SK-N-SH (cell line): ENCODE results near the gene NID1. TPM values are rescaled to one million over a fixed set of nuclear protein-coding genes. Genes with fewer than 3 reads are reported as not detected.
"Not testable (repeated sequence)": the region's sequence is repeated elsewhere in the genome, so short reads cannot be mapped to it uniquely, and the experiment has no call there.

Experiments
- CTCF ChIA-PET: fragments of 300-600, 350-600 bp; formaldehyde crosslinking; extraction: SDS; loops from one replicate; lab custom pipeline; 2021; lab: Yijun Ruan, JAX
- POLR2A ChIA-PET: fragments of 350-600 bp; sonication (Branson Sonifier 250); formaldehyde crosslinking; extraction: SDS; loops from one replicate; lab custom pipeline; 2020; ENCODE audit warnings: antibody characterized with exemption, inconsistent platforms; lab: Yijun Ruan, JAX
- DNase-seq: peaks from one replicate; pipeline ENCODE4 v3.0.0; 2012
- H2AFZ ChIP-seq: fragments of 200-600 bp; sonication (generic); 2 replicates; pipeline ENCODE4 v1.8.1; 2016; ENCODE audit warnings: antibody characterized with exemption, mild to moderate bottlenecking, low read depth
- H3F3A ChIP-seq: fragments of 200-600 bp; sonication (generic); replicated peaks from 2 replicates; pipeline ENCODE3; 2016; ENCODE audit warnings: antibody characterized with exemption, mild to moderate bottlenecking; ENCODE audit not compliant: insufficient read depth
- H3K27ac ChIP-seq, 2 experiments: fragments of 200-500 bp in 1 of 2; fragments of 200-600 bp in 1 of 2; sonication (Bioruptor generic) in 1 of 2; sonication (generic), shearing (Covaris generic) in 1 of 2; 2 replicates each; pipeline versions ENCODE4 v1.5.1 to v1.6.1; 2014 to 2016; ENCODE audit warnings: low read depth in 2 of 2, inconsistent platforms in 1 of 2, low read length in 1 of 2, mild to moderate bottlenecking in 1 of 2, mixed read lengths in 1 of 2
- H3K27me3 ChIP-seq: fragments of 200-600 bp; sonication (generic), shearing (Covaris generic); 2 replicates; pipeline ENCODE4 v1.6.1; 2016; ENCODE audit warnings: mixed run types; ENCODE audit not compliant: insufficient read depth
- H3K36me3 ChIP-seq, 2 experiments: fragments of 200-500 bp in 1 of 2; fragments of 200-600 bp in 1 of 2; sonication (Bioruptor generic) in 1 of 2; sonication (generic) in 1 of 2; replicated peaks in 1 of 2; 2 replicates each; pipeline versions ENCODE3 to v1.5.1; 2014 to 2016; ENCODE audit warnings: low read length in 1 of 2, mild to moderate bottlenecking in 1 of 2; ENCODE audit not compliant: insufficient read depth in 2 of 2, control insufficient read depth in 1 of 2
- H3K4me1 ChIP-seq, 2 experiments: fragments of 200-500 bp in 1 of 2; fragments of 200-600 bp in 1 of 2; sonication (Bioruptor generic) in 1 of 2; sonication (generic), shearing (Covaris generic) in 1 of 2; 2 replicates each; pipeline versions ENCODE4 v1.5.1 to v1.6.1; 2014 to 2016; ENCODE audit warnings: low read depth in 1 of 2, low read length in 1 of 2, mixed run types in 1 of 2; ENCODE audit not compliant: insufficient read depth in 2 of 2, control insufficient read depth in 1 of 2
- H3K4me2 ChIP-seq: fragments of 200-600 bp; sonication (generic), shearing (Covaris generic); 2 replicates; pipeline ENCODE4 v1.6.1; 2017; ENCODE audit warnings: mixed run types
- H3K4me3 ChIP-seq, 2 experiments: fragments of 200-500 bp in 1 of 2; fragments of 200-600 bp in 1 of 2; sonication (Bioruptor generic) in 1 of 2; sonication (generic), shearing (Covaris generic) in 1 of 2; 2 replicates each; pipeline versions ENCODE4 v1.5.1 to v1.8.1; 2014 to 2016; ENCODE audit warnings: low read depth in 2 of 2, inconsistent platforms in 1 of 2, low read length in 1 of 2, mild to moderate bottlenecking in 1 of 2, mixed read lengths in 1 of 2, moderate library complexity in 1 of 2
- H3K79me2 ChIP-seq: fragments of 200-600 bp; sonication (generic); 2 replicates; pipeline ENCODE4 v1.8.1; 2017; ENCODE audit warnings: mild to moderate bottlenecking; ENCODE audit not compliant: insufficient read depth
- H3K9ac ChIP-seq: fragments of 200-600 bp; sonication (generic); 2 replicates; pipeline ENCODE4 v1.6.1; 2017; ENCODE audit warnings: mixed run types
- H3K9me2 ChIP-seq: fragments of 200-600 bp; sonication (generic); 2 replicates; pipeline ENCODE4 v1.6.1; 2017; ENCODE audit warnings: mixed run types
- H3K9me3 ChIP-seq: fragments of 200-600 bp; sonication (generic); 2 replicates; pipeline ENCODE4 v1.6.1; 2017; ENCODE audit warnings: mixed run types, mild to moderate bottlenecking, moderate library complexity
- H4K20me1 ChIP-seq: fragments of 200-600 bp; sonication (generic); 2 replicates; pipeline ENCODE4 v1.6.1; 2017; ENCODE audit warnings: mild to moderate bottlenecking, mixed run types; ENCODE audit not compliant: insufficient read depth
- CHD2 ChIP-seq: fragments of 150-350 bp; IDR thresholded peaks from 2 replicates; pipeline ENCODE4 v1.6.1; 2018; ENCODE audit warnings: low read length; ENCODE audit not compliant: partially characterized antibody
- CTCF ChIP-seq: fragments of 200-600 bp; sonication (generic); IDR thresholded peaks from 2 replicates; pipeline ENCODE4 v1.6.1; 2017; ENCODE audit warnings: antibody characterized with exemption, mild to moderate bottlenecking, moderate library complexity
- FOSL2 ChIP-seq: IDR thresholded peaks from 2 replicates; pipeline ENCODE4 v1.4.0; 2012; ENCODE audit warnings: low read depth, mild to moderate bottlenecking, moderate library complexity, borderline replicate concordance
- FOXJ3 ChIP-seq: sonication (generic); formaldehyde crosslinking; IDR thresholded peaks from 2 replicates; pipeline ENCODE4 v1.5.1; 2020; ENCODE audit warnings: mild to moderate bottlenecking, missing genetic modification reagents
- FOXM1 ChIP-seq: IDR thresholded peaks from 2 replicates; pipeline ENCODE4 v1.4.0; 2012; ENCODE audit warnings: low read depth, mild to moderate bottlenecking
- IRF3 ChIP-seq: fragments of 150-350 bp; IDR thresholded peaks from 2 replicates; pipeline ENCODE4 v1.6.1; 2016; ENCODE audit warnings: mild to moderate bottlenecking, low read depth, low read length
- MXI1 ChIP-seq: IDR thresholded peaks from 2 replicates; pipeline ENCODE4 v1.6.1; 2012; ENCODE audit warnings: mild to moderate bottlenecking, low read depth, low read length, improper control_type of control experiment
- NRF1 ChIP-seq: IDR thresholded peaks from 2 replicates; pipeline ENCODE4 v1.6.1; 2012; ENCODE audit warnings: low read depth, mild to moderate bottlenecking, low read length
- RAD21 ChIP-seq: IDR thresholded peaks from 2 replicates; pipeline ENCODE4 v1.6.1; 2012; ENCODE audit warnings: mild to moderate bottlenecking, low read length
- RFX5 ChIP-seq: IDR thresholded peaks from 2 replicates; pipeline ENCODE4 v1.6.1; 2012; ENCODE audit warnings: mild to moderate bottlenecking, improper control_type of control experiment, low read length
- ZBTB33 ChIP-seq: IDR thresholded peaks from 2 replicates; pipeline ENCODE4 v1.4.0; 2012; ENCODE audit warnings: low read depth, borderline replicate concordance
- polyA plus RNA-seq, 3 experiments: library from polyadenylated mRNA; depleted of rRNA; stranded (reverse); fragments of >200 nt; gene quantifications; 2 replicates each; pipeline ENCODE4 v1.2.3, GENCODE V29; 2012
- small RNA-seq, 7 experiments: library from RNA; depleted of rRNA; stranded (forward); fragments of <200 nt; gene quantifications; one replicate each; pipeline ENCODE3, GENCODE V24; 2012

The NID1 gene
- polyA plus RNA-seq, 1 of the 3 experiments (the other 2 are of a cell fraction): 74.3 TPM

- TF ChIP-seq IRF3 (no peak), RFX5 (no peak), CHD2 (no peak), FOXM1 (no peak), RAD21 (no peak), FOXJ3 (CRISPR knock-in tag) (no peak), FOSL2 (no peak), CTCF (no peak), ZBTB33 (no peak), MXI1 (no peak), NRF1 (no peak)
These were observed 136.7 kb downstream of the NID1 start (continued) for GRCh38 chr1:235928197-235928596.

- H3K79me2 ChIP-seq, H3K4me2 ChIP-seq, H3K4me3 ChIP-seq, H3K36me3 ChIP-seq, H3K9ac ChIP-seq, H3K9me2 ChIP-seq, H3K4me1 ChIP-seq, H3K27me3 ChIP-seq, H2AFZ ChIP-seq, H3F3A ChIP-seq, H3K27ac ChIP-seq, H3K9me3 ChIP-seq, DNase-seq, H4K20me1 ChIP-seq, POLR2A ChIA-PET: not testable (repeated sequence)
- CTCF ChIA-PET: interaction anchor here (3.2 kb wide), 1 partner anchor 44 kb away, joined by 12 read pairs; no protein-coding TSS in a partner anchor
These were observed 137.3 kb downstream of the NID1 start for GRCh38 chr1:235927551-235927950.

Small RNA genes lying within 50 kb of the gene (small RNA-seq; reads per million reads assigned to genes)
- 0 reads per million in 7 experiments for gene RF00019

Other genes with a start within 250 kb of the NID1 start
- 3.9 and 4.6 TPM in 2 replicates for gene LYST, start 198.2 kb downstream of the NID1 start, polyA plus RNA-seq (2012; rRNA removed)
- gene GPR137B, start 77.4 kb upstream of the NID1 start, polyA plus RNA-seq (2012; rRNA removed): 4.9 and 7.0 TPM in 2 replicates
- 0.79 and 1.3 TPM in 2 replicates for gene ERO1B, start 216.9 kb upstream of the NID1 start, polyA plus RNA-seq (2012; rRNA removed)